Measurements from ENCODE around the gene NTRK3.

NTRK3 gene

DNA sequence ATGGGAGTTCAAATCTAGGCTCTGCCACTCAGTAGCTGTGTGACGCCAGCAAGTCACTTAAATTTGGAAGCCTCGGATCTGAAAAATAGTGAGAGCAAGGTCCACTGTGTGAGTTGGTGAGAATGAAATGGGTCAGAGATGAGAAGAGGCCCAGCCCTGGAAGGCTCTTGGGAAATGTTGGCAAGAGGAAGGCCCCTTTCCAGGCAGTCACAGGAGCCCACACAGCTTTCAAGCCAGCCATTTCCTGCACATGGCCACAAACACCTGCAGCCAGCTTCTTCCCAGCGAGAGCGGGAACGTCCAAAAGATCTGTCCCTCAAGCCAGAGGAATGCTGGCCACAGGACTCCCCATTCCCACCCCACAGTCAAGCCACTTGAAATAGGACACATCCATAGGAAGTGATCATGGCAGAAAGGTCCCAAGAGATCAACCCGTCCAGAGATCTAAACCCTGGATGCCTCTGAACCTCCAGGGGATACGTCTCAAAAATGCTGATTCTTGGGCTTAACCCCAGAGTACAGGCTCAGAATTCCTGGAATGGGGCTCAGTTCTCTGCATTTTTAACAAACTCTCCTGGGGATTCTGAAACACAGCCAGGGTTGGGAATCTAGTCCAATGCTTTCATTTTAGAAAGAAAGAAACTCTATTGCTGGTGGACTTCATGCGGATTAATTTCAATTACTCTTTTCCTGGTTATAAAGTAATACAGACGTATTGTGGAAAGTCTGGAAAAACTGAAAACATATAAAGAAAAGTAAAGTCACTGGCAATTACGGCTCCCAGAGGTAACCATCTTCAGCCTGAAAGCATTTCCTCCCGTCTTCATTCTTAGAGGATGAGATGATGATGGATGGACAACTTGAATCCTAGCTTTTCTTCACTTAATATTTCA is 35.9 kb downstream of the NTRK3 start:
- H3K4me3 ChIP-seq (ENCODE audit: low read depth, low read length), result no peak overlapping the region
- DNase-seq (ENCODE audit: low read depth), result no peak
- TF ChIP-seq, protein P1, sequence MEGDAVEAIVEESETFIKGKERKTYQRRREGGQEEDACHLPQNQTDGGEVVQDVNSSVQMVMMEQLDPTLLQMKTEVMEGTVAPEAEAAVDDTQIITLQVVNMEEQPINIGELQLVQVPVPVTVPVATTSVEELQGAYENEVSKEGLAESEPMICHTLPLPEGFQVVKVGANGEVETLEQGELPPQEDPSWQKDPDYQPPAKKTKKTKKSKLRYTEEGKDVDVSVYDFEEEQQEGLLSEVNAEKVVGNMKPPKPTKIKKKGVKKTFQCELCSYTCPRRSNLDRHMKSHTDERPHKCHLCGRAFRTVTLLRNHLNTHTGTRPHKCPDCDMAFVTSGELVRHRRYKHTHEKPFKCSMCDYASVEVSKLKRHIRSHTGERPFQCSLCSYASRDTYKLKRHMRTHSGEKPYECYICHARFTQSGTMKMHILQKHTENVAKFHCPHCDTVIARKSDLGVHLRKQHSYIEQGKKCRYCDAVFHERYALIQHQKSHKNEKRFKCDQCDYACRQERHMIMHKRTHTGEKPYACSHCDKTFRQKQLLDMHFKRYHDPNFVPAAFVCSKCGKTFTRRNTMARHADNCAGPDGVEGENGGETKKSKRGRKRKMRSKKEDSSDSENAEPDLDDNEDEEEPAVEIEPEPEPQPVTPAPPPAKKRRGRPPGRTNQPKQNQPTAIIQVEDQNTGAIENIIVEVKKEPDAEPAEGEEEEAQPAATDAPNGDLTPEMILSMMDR (IDR thresholded peaks at IDR 0.05; ENCODE audit: control insufficient read depth, extremely low read depth, insufficient read depth), result no peak

DNA sequence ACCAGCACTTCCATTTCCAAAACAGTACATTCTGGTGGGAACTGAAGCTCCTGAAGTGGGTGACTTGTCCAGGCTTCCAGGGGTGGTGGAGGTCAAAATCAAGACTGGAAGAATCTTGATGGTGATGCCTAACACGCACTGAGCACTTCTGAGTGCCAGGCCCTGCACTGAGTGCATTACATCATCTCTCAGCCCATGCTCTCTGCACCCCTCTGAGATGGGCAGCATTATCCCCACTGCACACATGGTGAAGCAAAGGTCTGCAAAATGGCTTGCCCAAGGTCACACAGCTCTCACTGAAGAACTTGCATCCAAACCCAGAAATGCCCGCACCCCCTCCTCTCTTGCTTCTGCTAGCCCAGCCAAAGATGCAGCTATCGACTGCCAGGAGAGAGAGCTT is 36.9 kb downstream of the NTRK3 start:
- TF ChIP-seq, protein P1 (IDR thresholded peaks at IDR 0.05; ENCODE audit: control insufficient read depth, extremely low read depth, insufficient read depth), result no peak
- DNase-seq (ENCODE audit: low read depth), result no peak

DNA sequence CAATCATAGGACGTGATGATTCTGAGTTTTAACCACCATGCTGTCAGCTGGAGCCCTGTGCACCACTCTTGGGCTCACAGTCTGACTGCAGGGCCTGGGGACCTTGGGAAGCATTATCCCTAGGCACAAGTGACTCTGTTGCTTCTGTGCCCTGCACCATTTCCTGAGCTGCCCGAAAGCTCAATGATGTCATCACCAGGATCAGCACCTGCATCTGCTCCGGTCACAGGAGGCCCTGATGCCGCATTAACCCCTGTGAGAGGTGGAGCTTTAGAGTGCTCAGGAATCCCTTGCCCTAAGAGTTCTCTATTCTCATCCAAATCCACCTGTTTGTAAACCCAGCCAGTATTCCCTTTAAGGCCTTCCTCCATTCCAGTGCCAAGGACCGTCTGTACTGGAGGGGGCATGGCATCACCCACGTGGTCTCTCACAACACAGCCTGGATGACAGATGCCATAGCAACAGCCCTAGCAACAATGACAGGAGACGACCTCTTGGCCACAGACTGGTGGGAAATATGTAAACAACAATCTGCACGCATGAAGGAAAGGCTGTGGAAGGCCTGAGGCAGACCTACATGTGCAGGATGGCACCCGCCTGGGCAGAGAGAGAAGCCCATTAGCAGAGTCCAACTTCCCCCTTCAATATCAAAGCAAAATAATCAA is 37.9 kb downstream of the NTRK3 start:
- TF ChIP-seq, protein P1 (IDR thresholded peaks at IDR 0.05; ENCODE audit: control insufficient read depth, extremely low read depth, insufficient read depth), result no peak
- H3K4me3 ChIP-seq (ENCODE audit: low read depth, low read length), result no peak overlapping the region
- DNase-seq (ENCODE audit: low read depth), result no peak

More for the DNA sequence above, 36.9 kb downstream of the NTRK3 start:
- H3K4me3 ChIP-seq (ENCODE audit: low read depth, low read length), result no peak overlapping the region

DNA sequence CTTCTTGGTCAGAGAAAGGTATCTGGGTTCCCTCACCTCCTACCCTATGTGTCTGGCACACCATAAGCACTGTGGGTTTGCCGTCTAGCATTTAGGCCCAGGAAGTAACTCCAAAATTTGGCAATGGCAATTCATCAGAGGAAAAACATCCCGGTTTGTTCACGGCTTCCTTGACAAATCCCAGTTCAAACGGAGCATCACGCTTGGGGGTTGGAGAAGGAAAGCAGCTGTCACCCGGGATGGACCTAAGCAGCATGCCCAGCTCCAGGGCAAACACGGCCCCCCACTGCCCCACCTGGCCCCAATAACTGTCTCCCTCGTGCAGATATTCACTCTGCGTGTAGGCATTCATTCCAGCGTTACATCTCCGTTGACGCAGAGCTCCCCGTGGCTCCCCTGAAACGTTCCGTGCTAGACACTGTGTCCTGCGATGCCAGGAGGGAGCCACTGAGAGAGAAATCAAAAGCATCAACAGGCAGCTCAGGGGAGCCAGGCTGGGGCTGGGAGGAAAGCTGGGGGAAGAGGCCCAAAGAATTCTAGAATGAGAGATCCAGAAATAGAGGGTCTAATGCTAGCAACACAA is 41.4 kb downstream of the NTRK3 start:
- TF ChIP-seq, protein P1 (IDR thresholded peaks at IDR 0.05; ENCODE audit: control insufficient read depth, extremely low read depth, insufficient read depth), result no peak

DNA sequence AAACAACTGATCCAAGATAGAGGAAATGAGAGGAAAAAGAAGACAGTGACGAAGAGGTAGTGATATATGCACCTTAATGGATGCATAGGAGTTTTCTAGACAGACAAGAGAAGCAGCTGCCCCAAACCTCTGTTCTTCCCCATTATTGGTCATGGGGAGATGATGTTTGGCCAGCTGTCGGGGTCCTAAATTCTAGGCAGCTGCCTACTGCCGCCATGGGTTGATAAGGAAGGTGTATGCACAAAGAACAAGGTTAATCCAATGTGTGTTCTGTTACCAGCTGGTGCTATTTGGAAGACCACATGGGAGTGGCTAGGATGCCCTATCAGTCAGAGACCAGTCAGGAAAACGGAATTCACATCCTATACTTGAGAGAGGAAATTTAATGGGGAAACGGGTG is 47.4 kb downstream of the NTRK3 start:
- H3K4me3 ChIP-seq (ENCODE audit: low read depth, low read length), result no peak overlapping the region
- TF ChIP-seq, protein P1 (IDR thresholded peaks at IDR 0.05; ENCODE audit: control insufficient read depth, extremely low read depth, insufficient read depth), result no peak
- DNase-seq (ENCODE audit: low read depth), result no peak

More for the DNA sequence above, 41.4 kb downstream of the NTRK3 start:
- DNase-seq (ENCODE audit: low read depth), result no peak
- H3K4me3 ChIP-seq (ENCODE audit: low read depth, low read length), result no peak overlapping the region

DNA sequence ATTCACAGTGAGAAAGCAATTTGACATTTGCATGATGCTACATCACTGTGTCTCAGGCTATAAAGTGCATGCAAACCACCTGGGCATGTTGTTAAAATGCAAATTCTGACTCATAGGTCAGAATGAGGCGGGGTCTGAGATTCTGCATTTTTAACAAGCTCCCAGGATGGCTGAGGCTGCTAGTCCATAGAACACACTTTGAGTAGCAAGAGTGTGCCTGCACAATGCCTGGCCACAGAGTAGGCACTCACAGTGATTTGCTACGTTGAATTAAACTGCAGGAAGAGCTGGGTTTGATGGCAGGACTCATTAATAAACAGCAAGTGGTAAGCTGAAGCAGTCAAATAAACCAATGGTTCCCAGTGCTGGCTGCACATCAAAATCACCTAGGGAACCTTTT is 48.1 kb downstream of the NTRK3 start:
- H3K4me3 ChIP-seq (ENCODE audit: low read depth, low read length), result no peak overlapping the region
- TF ChIP-seq, protein P1 (IDR thresholded peaks at IDR 0.05; ENCODE audit: control insufficient read depth, extremely low read depth, insufficient read depth), result no peak
- no peak for DNase-seq (ENCODE audit: low read depth)
